ENCODE results near the gene RFLNA. TPM values are rescaled to one million over a fixed set of nuclear protein-coding genes. Genes with fewer than 3 reads are reported as not detected.

RFLNA gene
- total RNA-seq, 4 donors from 2014 or later = 3.9 to 13.7 TPM; not detected in 2

DNA sequence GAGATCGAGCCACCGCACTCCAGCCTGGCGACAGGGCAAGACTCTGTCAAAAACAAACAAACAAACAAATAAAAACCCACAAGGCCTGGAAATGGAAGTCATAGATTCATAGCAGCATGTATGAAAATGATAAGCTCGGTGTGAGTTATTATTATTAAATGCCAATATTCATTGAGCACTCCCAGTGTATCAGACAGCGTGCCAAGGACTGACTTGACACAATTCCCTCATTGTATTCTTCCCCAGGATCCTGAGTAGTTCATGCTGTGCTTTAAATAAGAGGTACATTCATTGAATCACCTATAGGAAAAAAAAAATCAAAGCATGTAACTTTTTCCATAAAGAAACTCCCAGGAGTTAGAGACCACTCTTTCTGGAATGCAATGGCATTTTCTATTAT is 12.6 kb upstream of the RFLNA start:
- Histone ChIP-seq H3K9me3 (peaks cover 0 to 5% of the 10 kb centered on the region in 2 donors), H3K36me3 (no peaks in the 10 kb centered on the region), H3K4me3 (no peak overlapping the region), H3K4me1 (no peaks in the 10 kb centered on the region), H3K27ac (no peak overlapping the region), H3K27me3 (no peaks in the 10 kb centered on the region)
- intact Hi-C loops (cut with DNase I; ENCODE audit: low total_unique reads) = no loop called here
- TF ChIP-seq POLR2A (IDR thresholded peaks at IDR 0.05) = no peak
- TF ChIP-seq, protein P1, sequence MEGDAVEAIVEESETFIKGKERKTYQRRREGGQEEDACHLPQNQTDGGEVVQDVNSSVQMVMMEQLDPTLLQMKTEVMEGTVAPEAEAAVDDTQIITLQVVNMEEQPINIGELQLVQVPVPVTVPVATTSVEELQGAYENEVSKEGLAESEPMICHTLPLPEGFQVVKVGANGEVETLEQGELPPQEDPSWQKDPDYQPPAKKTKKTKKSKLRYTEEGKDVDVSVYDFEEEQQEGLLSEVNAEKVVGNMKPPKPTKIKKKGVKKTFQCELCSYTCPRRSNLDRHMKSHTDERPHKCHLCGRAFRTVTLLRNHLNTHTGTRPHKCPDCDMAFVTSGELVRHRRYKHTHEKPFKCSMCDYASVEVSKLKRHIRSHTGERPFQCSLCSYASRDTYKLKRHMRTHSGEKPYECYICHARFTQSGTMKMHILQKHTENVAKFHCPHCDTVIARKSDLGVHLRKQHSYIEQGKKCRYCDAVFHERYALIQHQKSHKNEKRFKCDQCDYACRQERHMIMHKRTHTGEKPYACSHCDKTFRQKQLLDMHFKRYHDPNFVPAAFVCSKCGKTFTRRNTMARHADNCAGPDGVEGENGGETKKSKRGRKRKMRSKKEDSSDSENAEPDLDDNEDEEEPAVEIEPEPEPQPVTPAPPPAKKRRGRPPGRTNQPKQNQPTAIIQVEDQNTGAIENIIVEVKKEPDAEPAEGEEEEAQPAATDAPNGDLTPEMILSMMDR (IDR thresholded peaks at IDR 0.05) = no peak
- no peak for DNase-seq

DNA sequence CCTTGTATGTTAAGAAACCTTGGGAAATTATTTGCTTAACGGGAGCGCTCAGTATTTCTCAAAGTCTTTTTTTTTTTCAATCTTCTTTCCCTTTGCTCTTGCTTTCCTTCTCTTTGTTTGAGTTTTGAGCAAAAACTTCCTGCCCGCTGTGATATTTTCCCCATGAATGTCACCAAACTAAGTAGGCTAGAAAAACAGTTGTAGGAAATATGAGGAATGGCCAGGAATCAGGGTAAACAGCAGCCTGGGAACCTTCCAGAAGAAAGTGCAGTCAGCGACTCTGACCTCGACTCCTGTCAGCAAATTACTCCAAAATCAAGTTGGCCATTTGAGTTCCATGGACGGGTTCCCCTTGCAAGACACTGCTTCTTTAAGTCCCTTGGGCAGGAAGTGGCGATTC is 11.6 kb upstream of the RFLNA start:
- Histone ChIP-seq H3K27ac (no peak overlapping the region), H3K4me1 (no peaks in the 10 kb centered on the region), H3K36me3 (no peaks in the 10 kb centered on the region), H3K4me3 (no peak overlapping the region), H3K27me3 (no peaks in the 10 kb centered on the region), H3K9me3 (peaks cover 0 to 5% of the 10 kb centered on the region in 2 donors)
- intact Hi-C loops (cut with DNase I; ENCODE audit: low total_unique reads) = no loop called here
- DNase-seq = no peak
- no peak for TF ChIP-seq POLR2A (IDR thresholded peaks at IDR 0.05)
- TF ChIP-seq, protein P1 (IDR thresholded peaks at IDR 0.05) = no peak

DNA sequence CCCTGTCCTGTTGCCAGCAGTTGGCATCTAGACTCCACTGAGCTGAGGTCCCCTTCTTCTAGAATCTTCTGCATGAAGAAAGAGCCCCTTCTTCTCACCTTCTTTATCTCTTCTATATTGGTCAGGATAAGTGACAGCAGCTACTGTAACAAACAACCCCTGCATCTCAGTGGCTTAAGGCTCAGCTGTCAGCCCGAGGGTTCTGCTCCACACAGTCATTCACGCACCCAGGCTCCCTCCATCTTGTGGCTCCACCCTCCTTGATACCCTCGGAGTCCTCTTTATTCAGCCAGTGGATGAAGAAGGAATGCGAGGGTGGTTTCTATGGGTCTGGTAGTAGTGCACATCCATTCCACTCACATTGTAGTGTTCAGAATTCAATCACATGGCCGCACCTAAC is 10.5 kb upstream of the RFLNA start:
- intact Hi-C loops (cut with DNase I; ENCODE audit: low total_unique reads) = no loop called here
- no peak for DNase-seq
- no peak for TF ChIP-seq POLR2A (IDR thresholded peaks at IDR 0.05)
- TF ChIP-seq, protein P1 (IDR thresholded peaks at IDR 0.05) = no peak
- Histone ChIP-seq H3K4me1 (no peaks in the 10 kb centered on the region), H3K4me3 (no peak overlapping the region), H3K36me3 (no peaks in the 10 kb centered on the region), H3K27me3 (no peaks in the 10 kb centered on the region), H3K9me3 (peaks cover 0 to 5% of the 10 kb centered on the region in 2 donors), H3K27ac (no peak overlapping the region)

DNA sequence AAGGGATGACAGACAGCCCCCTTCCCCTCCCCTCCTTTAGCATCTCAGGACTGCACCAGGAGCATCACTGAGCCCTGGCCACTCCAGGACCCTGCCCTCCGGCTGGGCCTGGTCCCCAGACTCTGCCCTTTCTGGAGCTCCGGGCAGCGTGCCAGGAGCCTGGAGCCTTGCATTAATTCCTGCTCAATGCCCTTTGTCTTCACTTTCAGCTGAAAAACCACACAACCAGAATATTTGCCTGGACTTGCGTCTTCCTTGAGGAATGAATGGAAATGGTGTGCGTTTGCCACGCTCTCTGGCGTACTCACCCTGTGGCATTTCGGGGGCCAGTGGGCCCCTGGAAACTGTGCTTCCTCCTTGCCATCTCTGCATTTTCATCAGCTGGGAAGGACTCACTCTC is 8.5 kb upstream of the RFLNA start:
- no peak for DNase-seq
- TF ChIP-seq POLR2A (IDR thresholded peaks at IDR 0.05) = no peak
- TF ChIP-seq, protein P1 (IDR thresholded peaks at IDR 0.05) = no peak
- Histone ChIP-seq H3K4me1 (no peaks in the 10 kb centered on the region), H3K27me3 (no peaks in the 10 kb centered on the region), H3K9me3 (no peaks in the 10 kb centered on the region), H3K27ac (no peak overlapping the region), H3K36me3 (no peaks in the 10 kb centered on the region), H3K4me3 (no peak overlapping the region)
- intact Hi-C loops (cut with DNase I; ENCODE audit: low total_unique reads) = no loop called here

DNA sequence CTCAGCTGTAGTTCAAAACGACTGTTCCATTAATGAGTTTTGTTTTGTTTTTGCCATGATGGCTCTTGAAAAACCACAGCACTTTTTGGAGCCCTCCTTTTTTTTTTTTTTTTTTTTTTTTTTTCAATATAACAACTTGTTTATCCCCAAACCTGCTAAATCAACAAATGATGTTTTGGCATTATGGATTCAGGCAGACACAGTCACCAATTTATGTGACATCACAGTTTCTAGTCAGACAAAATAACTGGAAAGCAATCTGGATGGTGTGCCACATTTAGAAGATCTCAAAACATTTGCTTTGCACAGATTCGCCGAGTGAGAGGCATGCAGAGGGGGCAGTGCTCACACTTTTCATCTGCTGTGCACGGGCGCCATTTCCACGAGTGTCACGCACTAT is 7.9 kb upstream of the RFLNA start:
- Histone ChIP-seq H3K4me1 (no peaks in the 10 kb centered on the region), H3K27me3 (no peaks in the 10 kb centered on the region), H3K4me3 (no peak overlapping the region), H3K27ac (no peak overlapping the region), H3K9me3 (no peaks in the 10 kb centered on the region), H3K36me3 (no peaks in the 10 kb centered on the region)
- intact Hi-C loops (cut with DNase I; ENCODE audit: low total_unique reads) = no loop called here
- no peak for TF ChIP-seq POLR2A (IDR thresholded peaks at IDR 0.05)
- TF ChIP-seq, protein P1 (IDR thresholded peaks at IDR 0.05) = no peak
- DNase-seq = no peak

Measured in uterus (tissue), 4 donors.